GM19395 (cell line): ENCODE results near the gene SORL1-AS1.

Experiments used
- ATAC-seq: cut with Tn5 transposase; IDR thresholded peaks from one replicate; pipeline ENCODE4 v1.9.1; 2021; ENCODE audit warnings: mild to moderate bottlenecking, moderate library complexity; ENCODE audit not compliant: unreplicated experiment

Gene SORL1-AS1

DNA sequence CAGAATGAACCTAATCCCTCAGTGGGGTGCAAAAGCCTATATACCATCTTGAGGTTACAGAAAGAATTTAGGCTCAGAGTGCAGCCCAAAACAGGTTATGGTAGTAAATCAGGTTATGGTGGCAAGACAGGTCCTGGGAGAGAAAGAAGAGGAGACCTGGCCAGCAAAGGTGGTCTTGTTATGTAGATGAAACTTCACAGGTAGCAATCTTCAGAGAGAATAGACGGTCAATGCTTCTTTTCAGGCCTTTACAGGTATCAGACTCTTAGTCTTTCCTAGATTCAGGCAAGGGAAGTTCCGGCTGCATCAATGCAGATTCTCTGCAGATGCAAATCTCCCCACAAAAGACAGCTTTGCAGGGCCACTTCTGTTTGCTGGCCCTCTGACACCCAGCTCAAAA lies 46.5 kb downstream of the SORL1-AS1 start:
- ATAC-seq, result no peak

- no peak for ATAC-seq
These were observed 47.1 kb downstream of the SORL1-AS1 start for GRCh38 chr11:121405646-121406045.

- ATAC-seq, result no peak
These were observed 58.0 kb downstream of the SORL1-AS1 start for GRCh38 chr11:121394785-121395184.

GRCh38 chr11:121393855-121394254 lies 58.9 kb downstream of the SORL1-AS1 start:
- ATAC-seq, result no peak

DNA sequence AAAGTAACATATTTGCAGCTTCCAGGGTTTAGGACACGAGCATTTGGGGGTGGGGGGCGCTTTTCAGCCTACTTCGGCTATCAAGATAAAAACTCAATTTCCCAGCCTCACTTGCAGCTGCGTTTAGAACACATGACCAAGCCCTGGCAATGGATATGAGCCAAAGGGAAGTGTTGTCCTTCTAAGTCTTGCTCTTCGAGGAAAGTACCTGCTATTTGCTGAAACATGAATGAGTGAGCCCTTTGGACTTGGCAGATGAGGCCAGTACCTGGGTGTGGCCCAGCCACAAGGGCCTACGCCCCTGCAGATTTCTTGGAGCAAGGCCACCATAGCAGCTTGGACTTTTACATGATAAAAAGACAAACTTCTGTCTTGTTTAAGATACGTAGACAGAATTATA lies 60.9 kb downstream of the SORL1-AS1 start:
- no peak for ATAC-seq

GRCh38 chr11:121389651-121390050 lies 63.1 kb downstream of the SORL1-AS1 start:
- no peak for ATAC-seq
